Transverse colon (tissue), 4 donors: ENCODE measurements around the gene PSG3. TPM values are rescaled to one million over a fixed set of nuclear protein-coding genes. Genes with fewer than 3 reads are reported as not detected.
"Not testable (repeated sequence)": the region's sequence is repeated elsewhere in the genome, so short reads cannot be mapped to it uniquely, and the experiment has no call there.

Experiments used
- DNase-seq: peaks from one replicate; pipeline ENCODE4 v3.0.0-alpha.2; 2019
- H3K27ac ChIP-seq, 4 donors: fragments of 200-600 bp; sonication (generic); 2 replicates each; pipeline ENCODE4 v1.5.1; 2016 to 2018; ENCODE audit warnings: inconsistent platforms in 4 of 4
- H3K27me3 ChIP-seq: fragments of 200-600 bp; sonication (generic); 2 replicates; pipeline ENCODE4 v1.5.1; 2017; ENCODE audit warnings: inconsistent platforms
- H3K36me3 ChIP-seq, 4 donors: fragments of 200-600 bp; sonication (generic); 2 replicates each; pipeline ENCODE4 v1.5.1; 2017 to 2019; ENCODE audit warnings: inconsistent platforms in 4 of 4
- H3K4me1 ChIP-seq, 4 donors: fragments of 200-600 bp; sonication (generic); 2 replicates each; pipeline ENCODE4 v1.5.1; 2017 to 2020; ENCODE audit warnings: inconsistent platforms in 4 of 4
- H3K4me3 ChIP-seq, 4 donors: fragments of 200-600 bp; sonication (generic); 1 replicate in 1 of 4; 2 replicates in 3 of 4; pipeline versions ENCODE4 v1.5.1 to v1.6.1; 2017 to 2019; ENCODE audit warnings: inconsistent platforms in 4 of 4
- H3K9me3 ChIP-seq, 2 donors: fragments of 200-600 bp; sonication (generic); 2 replicates each; pipeline ENCODE4 v1.5.1; 2017 to 2019; ENCODE audit warnings: inconsistent platforms in 2 of 2
- CTCF ChIP-seq, 5 experiments: fragments of 200-600 bp in 3 of 5; fragments of 450-650 bp in 2 of 5; sonication (generic) in 3 of 5; IDR thresholded peaks; 1 replicate in 2 of 5; 2 replicates in 3 of 5; pipeline ENCODE4 v1.5.1; 2016 to 2017; ENCODE audit warnings: antibody characterized with exemption in 5 of 5, inconsistent platforms in 3 of 5, mild to moderate bottlenecking in 2 of 5, moderate library complexity in 1 of 5
- WGBS, 2 donors: methylation state at CpG; one replicate each; pipeline ENCODE4 v1.1.5; 2018; ENCODE audit warnings: low coverage in 1 of 2; 5-methylcytosine and 5-hydroxymethylcytosine counted together
- in situ Hi-C, 4 donors: fragments of 200-750 bp; cut with MboI; loops; one replicate each; pipeline versions ENCODE4 v1.15.0 to v1.15.1; 2017; ENCODE audit warnings: low sequenced_read_pairs in 3 of 4, low pct_ligation_motif_present in 1 of 4, low pct_unique_long_range_greater_than_20kb in 1 of 4
- intact Hi-C: fragments of 100-400 bp; cut with DNase I; formaldehyde crosslinking; loops from one replicate; pipeline ENCODE4 v1.15.1; 2023; ENCODE audit warnings: low total_unique reads
- total RNA-seq, 4 donors: library from RNA; depleted of rRNA; stranded (reverse); fragments of >200 nt; gene quantifications; one replicate each; pipeline ENCODE4 v1.1.0, GENCODE V29; 2016

PSG3 gene
- total RNA-seq, result not detected

GRCh38 chr19:42740381-42740780 is at the start of gene PSG3:
TSS of gene PSG3 (minus strand) at chr19:42740481. CDS start at chr19:42740384, 97 bp downstream.
- H3K27ac ChIP-seq, H3K4me3 ChIP-seq, DNase-seq, H3K27me3 ChIP-seq, H3K4me1 ChIP-seq, H3K36me3 ChIP-seq, H3K9me3 ChIP-seq, intact Hi-C loops, in situ Hi-C loops: not testable (repeated sequence)
- WGBS, 2 donors, result 74% methylated on average over 4 of the region's 4 CpGs; no CpG with 5 or more reads in 1 of the 2 donors

GRCh38 chr19:42788766-42789165 is 48.5 kb upstream of the PSG3 start:
- H3K4me3 ChIP-seq, H3K36me3 ChIP-seq, H3K27me3 ChIP-seq, H3K27ac ChIP-seq, DNase-seq, H3K4me1 ChIP-seq, in situ Hi-C loops, intact Hi-C loops: not testable (repeated sequence)
- WGBS, 2 donors, result 88 to 96% methylated on average over 2 of the region's 2 CpGs
- peaks cover 0 to 13% of the 10 kb centered on the region in 2 donors for H3K9me3 ChIP-seq

DNA sequence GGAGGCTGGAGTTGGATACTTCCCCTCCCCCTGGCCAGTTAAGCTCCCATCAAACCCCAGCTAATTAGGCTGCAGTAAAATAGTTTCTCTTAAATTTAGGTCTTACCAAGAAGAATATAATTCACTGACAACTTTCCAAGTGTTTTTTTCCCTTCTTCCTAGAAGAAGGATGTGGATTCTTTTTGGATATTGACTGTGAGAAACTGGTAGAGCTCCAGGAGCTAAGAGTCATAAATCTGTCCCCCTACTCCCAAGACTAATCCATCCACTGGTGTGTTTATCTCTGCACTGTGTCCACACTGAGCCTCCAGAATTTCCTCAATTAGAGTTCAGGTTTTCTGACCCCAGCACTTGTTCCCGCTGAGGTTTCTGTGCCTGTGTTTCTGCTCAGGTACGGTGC is 47.5 kb upstream of the PSG3 start:
- H3K4me3 ChIP-seq, intact Hi-C loops, in situ Hi-C loops, H3K4me1 ChIP-seq, H3K9me3 ChIP-seq, H3K27me3 ChIP-seq, H3K36me3 ChIP-seq, H3K27ac ChIP-seq, DNase-seq: not testable (repeated sequence)
- WGBS, 2 donors, result 28 to 43% methylated on average over 2 of the region's 2 CpGs

GRCh38 chr19:42776750-42777612 is 36.7 kb upstream of the PSG3 start:
- H3K36me3 ChIP-seq, in situ Hi-C loops, H3K4me3 ChIP-seq, H3K9me3 ChIP-seq, H3K4me1 ChIP-seq, H3K27ac ChIP-seq, intact Hi-C loops, H3K27me3 ChIP-seq: not testable (repeated sequence)
- 29 to 52% methylated on average over 6 to 12 of the region's 12 CpGs for WGBS, 2 donors
- peak; percentile 44 to 77 (median 61) for TF ChIP-seq CTCF (IDR thresholded peaks at IDR 0.05)
- DNase-seq, result peak; percentile 48

- DNase-seq, H3K36me3 ChIP-seq, in situ Hi-C loops, H3K27ac ChIP-seq, H3K27me3 ChIP-seq, intact Hi-C loops, H3K9me3 ChIP-seq, H3K4me1 ChIP-seq, H3K4me3 ChIP-seq: not testable (repeated sequence)
- 67 to 100% methylated on average over 1 to 20 of the region's 21 CpGs for WGBS, 2 donors
Measured at GRCh38 chr19:42774510-42775158, 34.4 kb upstream of the PSG3 start.

GRCh38 chr19:42767319-42767718 is 27.0 kb upstream of the PSG3 start:
- DNase-seq, H3K9me3 ChIP-seq, H3K36me3 ChIP-seq, intact Hi-C loops, H3K4me1 ChIP-seq, H3K4me3 ChIP-seq, H3K27me3 ChIP-seq, in situ Hi-C loops, H3K27ac ChIP-seq: not testable (repeated sequence)
- 60% methylated on average over 8 of the region's 8 CpGs; no CpG with 5 or more reads in 1 of the 2 donors for WGBS, 2 donors
- peak in 3 of 5 experiments; percentile 24 to 32 (median 30) for TF ChIP-seq CTCF (IDR thresholded peaks at IDR 0.05)

GRCh38 chr19:42766871-42767270 is 26.6 kb upstream of the PSG3 start:
- DNase-seq, H3K4me3 ChIP-seq, H3K4me1 ChIP-seq, H3K36me3 ChIP-seq, in situ Hi-C loops, H3K27me3 ChIP-seq, intact Hi-C loops, H3K27ac ChIP-seq, H3K9me3 ChIP-seq: not testable (repeated sequence)
- 63 to 91% methylated on average over 2 to 12 of the region's 12 CpGs for WGBS, 2 donors
